GM12892 (cell line): Measurements from ENCODE around the gene MRAP.
"Not testable (repeated sequence)": the region's sequence is repeated elsewhere in the genome, so short reads cannot be mapped to it uniquely, and the experiment has no call there.

ENCODE experiments used
- DNase-seq: peaks from one replicate; pipeline ENCODE4 v3.0.0; 2011; ENCODE audit not compliant: insufficient read length
- FAIRE-seq: peaks from 2 replicates; lab custom pipeline; 2011; peaks lifted over from hg19 to GRCh38; lab: Jason Lieb, UNC
- POLR2A ChIP-seq: IDR thresholded peaks from 2 replicates; pipeline ENCODE4 v1.6.1; 2011; ENCODE audit warnings: low read depth, low read length, control low read depth
- POLR2AphosphoS5 ChIP-seq: IDR thresholded peaks from 2 replicates; pipeline ENCODE4 v1.6.1; 2011; ENCODE audit warnings: low read depth, low read length, control low read depth
- TAF1 ChIP-seq: IDR thresholded peaks from 2 replicates; pipeline ENCODE4 v1.6.1; 2011; ENCODE audit warnings: low read depth, mild to moderate bottlenecking, control low read depth, low read length, borderline replicate concordance

The MRAP gene

DNA sequence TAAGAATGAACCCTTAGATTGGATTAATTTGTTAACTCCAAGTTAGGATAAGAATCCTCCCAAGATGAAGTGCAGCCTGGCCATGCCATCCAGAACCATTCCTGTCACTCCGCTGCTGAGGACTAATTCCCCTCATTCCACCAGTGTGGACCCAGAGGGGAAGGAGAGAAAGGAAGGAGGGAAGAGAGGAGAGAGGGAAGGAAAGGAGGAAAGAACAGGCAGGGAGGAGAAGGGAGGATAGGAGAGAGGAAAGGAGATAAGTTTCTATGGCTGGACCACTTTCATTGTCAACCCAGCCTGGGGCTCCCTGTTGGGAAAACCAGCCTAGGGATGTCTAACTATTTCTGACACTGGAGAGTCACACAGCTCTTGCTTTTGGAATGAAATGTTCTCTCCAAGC, 4.7 kb downstream of the MRAP start:
- DNase-seq (no peak), FAIRE-seq (no peak)
- TF ChIP-seq TAF1 (no peak), POLR2A (no peak), POLR2AphosphoS5 (no peak)

DNA sequence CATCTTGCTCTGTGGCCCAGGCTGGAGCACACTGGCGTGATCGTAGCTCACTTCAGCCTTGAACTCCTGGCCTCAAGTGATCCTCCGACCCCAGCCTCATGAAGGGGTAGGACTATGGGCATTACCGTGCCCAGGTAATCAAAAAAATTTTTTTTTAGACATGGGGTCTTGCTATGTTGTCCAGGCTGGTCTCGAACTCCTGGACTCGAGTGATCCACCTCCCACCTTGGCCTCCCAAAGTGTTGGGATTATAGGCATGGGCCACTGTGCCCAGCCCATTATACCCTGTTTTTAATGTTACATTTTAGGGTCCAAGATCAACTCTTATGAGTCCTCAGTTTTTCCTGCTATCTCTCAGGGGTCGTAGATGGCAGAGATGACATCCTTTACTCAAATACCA, 6.3 kb downstream of the MRAP start:
- FAIRE-seq (no peak), DNase-seq (no peak)

DNA sequence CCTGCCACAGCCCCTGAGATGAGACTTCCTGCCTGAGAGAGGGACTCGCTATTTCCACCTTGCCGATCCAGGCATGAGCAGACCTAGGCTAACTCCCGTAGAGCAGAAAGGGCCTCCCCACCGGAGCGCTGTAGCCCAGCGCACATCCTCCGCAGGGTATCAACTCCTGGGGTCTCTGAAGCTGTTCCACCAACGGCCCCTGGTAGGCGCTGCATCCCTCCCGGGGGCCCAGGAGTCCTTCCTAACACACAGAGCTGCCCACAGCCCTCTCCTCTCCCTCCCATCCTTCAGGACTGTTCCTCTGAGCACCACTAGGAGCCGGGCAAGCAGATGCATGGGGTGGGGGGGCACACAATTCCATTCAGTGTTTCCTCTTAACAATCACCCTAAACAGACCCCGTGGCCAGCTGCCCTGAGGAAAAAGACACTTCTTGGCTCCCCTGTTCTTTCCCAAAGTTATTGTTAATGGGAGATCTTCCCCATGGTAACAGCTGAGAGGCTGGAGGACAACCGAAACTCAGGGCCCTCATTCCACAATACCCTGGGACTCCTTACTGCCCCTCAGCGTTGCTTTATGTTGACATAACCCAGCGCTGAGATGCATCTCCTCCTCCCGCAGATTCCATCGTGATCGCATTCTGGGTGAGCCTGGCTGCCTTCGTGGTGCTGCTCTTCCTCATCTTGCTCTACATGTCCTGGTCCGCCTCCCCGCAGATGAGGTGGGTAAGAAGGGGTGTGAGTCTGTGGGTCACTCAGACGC, 7.5 kb downstream of the MRAP start:
- TF ChIP-seq POLR2AphosphoS5 (no peak), TAF1 (no peak), POLR2A (no peak)
- FAIRE-seq (no peak), DNase-seq (no peak)

More for the DNA sequence above, 6.3 kb downstream of the MRAP start:
- TF ChIP-seq POLR2A (no peak), TAF1 (no peak), POLR2AphosphoS5 (no peak)

GRCh38 chr21:32307706-32308105, 9.1 kb downstream of the MRAP start:
- TF ChIP-seq POLR2AphosphoS5 (no peak), TAF1 (no peak), POLR2A (no peak)
- no peak for FAIRE-seq
- DNase-seq, result no peak

DNA sequence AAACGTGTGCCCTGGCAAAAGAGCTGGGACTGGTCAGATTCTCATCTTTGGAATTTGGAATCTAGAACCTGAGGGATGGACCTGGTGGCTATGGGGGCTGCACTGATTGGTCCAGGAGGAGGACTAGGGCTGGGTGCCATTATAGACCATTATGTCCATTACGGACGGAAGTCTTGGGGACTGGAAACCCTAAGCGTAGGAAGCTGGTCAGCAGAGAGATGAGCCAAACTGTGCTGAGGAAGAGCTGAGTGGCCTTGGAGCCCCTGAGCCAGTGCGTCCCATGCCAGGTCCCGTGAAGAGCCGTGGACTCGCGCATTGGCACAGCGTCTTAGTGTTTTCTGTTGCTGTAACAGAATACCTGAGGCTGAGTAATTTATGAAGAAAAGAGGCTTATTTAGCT, 10.0 kb downstream of the MRAP start:
- no peak for FAIRE-seq
- TF ChIP-seq POLR2A, result no peak
- no peak for TF ChIP-seq POLR2AphosphoS5
- no peak for TF ChIP-seq TAF1
- no peak for DNase-seq

GRCh38 chr21:32309906-32310460, 11.3 kb downstream of the MRAP start:
- FAIRE-seq, result no peak
- no peak for TF ChIP-seq POLR2A
- no peak for TF ChIP-seq POLR2AphosphoS5
- no peak for TF ChIP-seq TAF1

GRCh38 chr21:32310976-32311375, 12.3 kb downstream of the MRAP start:
- FAIRE-seq, result not testable (repeated sequence)

More at GRCh38 chr21:32309906-32310460, 11.3 kb downstream of the MRAP start:
- DNase-seq, result no peak

DNA sequence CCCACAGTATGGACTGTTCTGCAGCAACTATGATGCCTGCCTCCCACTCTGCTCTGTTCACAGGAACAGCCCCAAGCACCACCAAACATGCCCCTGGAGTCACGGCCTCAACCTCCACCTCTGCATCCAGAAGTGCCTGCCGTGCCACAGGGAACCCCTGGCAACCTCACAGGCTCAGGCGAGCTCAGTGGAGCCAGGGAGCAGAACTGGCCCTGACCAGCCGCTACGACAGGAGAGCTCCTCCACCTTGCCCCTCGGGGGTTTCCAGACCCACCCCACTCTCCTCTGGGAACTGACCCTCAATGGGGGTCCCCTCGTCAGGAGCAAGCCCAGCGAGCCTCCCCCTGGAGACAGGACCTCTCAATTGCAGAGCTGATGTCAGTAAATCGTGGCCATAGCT, 13.0 kb downstream of the MRAP start:
- TF ChIP-seq TAF1 (no peak), POLR2AphosphoS5 (no peak), POLR2A (no peak)
- FAIRE-seq (no peak), DNase-seq (no peak)

More at GRCh38 chr21:32310976-32311375, 12.3 kb downstream of the MRAP start:
- DNase-seq, result not testable (repeated sequence)

- no peak for TF ChIP-seq TAF1
- FAIRE-seq (no peak), DNase-seq (no peak)
Measured at GRCh38 chr21:32312326-32312725, 13.7 kb downstream of the MRAP start.

DNA sequence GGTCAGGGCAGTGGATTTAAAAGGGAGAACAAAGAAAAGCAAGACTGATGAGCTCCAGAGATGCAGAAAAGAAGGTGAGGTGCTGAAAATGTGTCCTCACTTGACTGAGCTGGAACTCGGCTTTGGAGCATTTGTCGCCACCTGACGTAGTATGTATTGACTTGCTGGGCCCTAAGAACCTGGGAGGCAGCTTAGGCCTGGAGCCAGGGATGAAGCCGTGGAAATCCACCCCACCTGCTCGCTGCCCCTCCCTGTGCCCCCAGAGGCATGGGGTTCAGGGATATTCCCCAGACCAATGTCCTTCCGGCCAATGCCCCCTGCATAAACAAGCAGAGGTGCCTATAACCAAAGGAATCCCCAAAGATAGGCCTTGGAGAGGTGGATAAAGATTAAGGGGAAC, 14.3 kb downstream of the MRAP start:
- no peak for DNase-seq
- TF ChIP-seq TAF1 (no peak), POLR2A (no peak), POLR2AphosphoS5 (no peak)
- no peak for FAIRE-seq

DNA sequence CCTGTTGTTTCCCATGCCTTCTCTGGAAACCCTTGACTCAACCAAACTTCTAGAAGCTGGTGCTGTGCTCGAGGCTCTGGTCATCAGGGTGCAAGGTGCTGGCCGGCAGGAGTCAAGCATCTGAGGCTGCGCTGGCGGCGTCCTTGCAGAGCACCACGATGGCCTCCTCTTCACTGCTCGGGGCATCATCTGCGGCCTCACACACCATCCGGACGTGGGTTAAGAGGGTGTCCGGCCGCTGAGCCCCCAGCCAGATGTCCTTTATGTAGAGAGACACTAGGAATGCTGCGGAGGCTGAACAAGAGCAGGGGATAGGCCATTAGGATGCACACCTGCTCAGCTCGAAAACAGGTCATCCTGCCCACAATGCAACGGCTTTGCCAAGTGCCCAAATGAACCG, 16.2 kb downstream of the MRAP start:
- no peak for DNase-seq
- no peak for FAIRE-seq
- TF ChIP-seq POLR2A (no peak), TAF1 (no peak), POLR2AphosphoS5 (no peak)
